NK-92 (cell line): ENCODE data around the gene PRSS3.
"Not testable (repeated sequence)": the region's sequence is repeated elsewhere in the genome, so short reads cannot be mapped to it uniquely, and the experiment has no call there.

ENCODE experiments used
- DNase-seq: peaks from one replicate; lab custom pipeline; 2025; ENCODE audit not compliant: unreplicated experiment; lab: John Stamatoyannopoulos, UW

The PRSS3 gene

DNA sequence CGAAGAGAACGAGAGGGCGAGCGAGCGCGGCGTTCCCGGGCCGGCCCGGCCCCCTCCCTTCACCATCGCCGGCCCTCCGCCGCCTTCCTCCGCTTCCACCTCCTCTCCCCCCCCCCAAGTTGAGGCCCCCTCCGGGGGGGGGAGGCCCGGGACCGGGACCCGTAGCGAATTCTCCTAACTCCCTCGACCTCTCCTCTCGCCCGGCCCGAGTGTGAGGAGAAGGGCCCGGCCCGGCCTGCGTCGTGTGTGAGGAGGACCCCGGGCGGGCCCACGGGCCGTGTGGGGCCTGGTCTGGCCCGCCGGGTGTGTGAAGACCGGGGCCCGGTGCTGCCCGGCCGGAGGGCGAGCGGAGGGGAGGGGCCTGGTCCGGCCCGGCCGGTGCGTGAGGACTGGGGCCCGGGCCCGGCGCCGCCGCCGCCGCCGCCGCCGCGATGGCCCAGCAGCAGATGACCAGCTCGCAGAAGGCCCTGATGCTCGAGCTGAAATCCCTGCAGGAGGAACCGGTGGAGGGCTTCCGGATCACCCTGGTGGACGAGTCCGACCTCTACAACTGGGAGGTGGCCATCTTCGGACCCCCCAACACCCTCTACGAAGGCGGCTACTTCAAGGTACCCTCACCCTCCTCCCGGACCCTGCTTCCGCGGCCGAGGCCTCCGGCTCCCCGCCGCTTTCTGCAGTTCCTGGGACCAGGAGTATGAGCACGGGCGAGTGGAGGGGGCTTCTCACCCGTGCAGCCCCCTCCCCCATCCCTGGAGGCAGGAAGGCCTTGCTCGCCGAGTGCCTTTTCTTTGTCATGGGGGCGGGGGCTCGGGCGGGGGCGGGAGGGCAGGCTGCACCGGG is 22.2 kb downstream of the PRSS3 start:
- no peak for DNase-seq

DNA sequence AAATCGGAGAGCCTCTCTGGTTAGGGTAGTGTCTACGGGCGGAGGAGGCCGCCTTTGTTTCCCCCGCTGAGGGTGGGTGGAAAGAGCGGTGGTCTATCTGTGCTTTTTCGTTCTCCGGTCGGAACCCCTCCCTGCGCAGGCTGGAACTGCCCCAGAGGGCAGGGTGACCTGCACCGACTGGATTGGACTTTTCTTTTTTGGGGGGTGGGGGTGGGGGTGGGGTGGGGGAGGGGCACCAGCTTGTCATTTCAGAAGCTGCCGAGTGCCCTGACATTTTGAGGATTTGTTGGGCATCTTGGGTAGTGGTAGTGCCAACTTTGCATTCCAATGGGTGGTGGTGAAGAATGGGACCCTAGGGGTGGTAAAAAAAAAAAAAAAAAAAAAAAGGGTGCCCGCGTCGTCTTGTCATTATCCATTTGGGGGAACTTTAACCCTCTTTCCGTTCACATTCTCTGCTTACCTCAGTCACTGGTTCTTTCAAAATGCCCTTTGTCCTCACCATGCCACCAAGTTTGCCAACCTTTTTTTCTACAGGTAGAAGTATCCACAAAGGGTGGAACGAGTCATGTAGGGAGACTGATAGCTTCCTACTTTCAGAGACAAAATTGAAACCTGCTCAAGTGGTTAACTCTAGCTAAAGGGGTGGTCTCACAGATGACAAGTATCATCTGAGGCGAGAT is 22.9 kb downstream of the PRSS3 start:
- DNase-seq, result no peak

DNA sequence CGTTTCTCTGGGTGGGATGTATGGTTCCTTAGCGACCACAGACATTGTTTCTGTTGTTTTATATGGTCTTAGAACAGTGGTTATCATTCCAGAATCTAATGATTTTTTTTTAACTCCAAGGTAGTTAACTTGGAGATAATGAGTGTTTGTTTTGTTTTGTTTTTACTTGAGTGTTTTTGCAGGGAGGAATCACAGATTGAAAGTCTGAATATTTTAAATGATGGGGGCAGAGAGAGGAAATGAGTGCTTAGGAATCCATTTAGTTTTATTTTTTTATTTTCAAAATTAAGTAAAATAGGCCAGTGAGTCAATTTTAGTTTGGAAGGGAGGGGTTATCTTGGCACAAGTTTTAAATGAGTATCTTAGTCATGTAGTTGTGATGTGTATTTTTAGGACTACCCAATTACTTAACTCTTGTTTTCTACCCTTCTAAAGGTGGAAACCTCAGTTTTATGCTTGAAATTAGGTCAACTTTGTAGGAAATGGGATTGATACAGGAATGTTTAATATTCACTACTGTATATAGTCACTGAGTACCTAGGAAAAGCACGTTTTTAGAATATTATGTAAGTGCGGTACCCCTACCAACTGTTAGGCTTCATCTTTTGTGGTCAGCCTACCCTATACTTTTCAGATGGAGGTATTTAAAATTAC is 23.6 kb downstream of the PRSS3 start:
- no peak for DNase-seq

DNA sequence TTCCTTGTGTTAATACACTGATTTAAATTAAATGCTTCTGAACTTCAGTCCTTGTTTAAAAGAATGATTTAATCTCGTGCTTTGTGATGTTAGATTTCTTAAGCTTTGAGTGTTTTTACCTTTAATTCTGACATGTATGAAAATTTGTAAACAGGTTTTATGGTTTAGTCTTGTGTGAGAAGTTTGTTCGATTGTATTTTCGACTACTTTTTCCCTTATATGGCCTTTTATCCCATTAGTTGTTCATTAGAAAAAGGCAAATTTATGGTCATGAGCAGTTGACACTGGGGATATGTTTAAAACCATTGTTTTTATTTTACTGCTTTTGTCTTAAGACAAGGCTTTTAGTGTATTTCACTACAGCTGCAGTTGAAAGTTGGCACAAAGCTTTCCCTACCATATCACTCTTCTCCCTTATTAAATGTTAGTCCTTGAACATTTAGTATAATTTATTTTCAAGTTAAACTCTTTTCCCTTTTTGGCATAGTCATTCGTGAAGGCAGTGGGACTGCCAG is 24.9 kb downstream of the PRSS3 start:
- DNase-seq, result no peak

DNA sequence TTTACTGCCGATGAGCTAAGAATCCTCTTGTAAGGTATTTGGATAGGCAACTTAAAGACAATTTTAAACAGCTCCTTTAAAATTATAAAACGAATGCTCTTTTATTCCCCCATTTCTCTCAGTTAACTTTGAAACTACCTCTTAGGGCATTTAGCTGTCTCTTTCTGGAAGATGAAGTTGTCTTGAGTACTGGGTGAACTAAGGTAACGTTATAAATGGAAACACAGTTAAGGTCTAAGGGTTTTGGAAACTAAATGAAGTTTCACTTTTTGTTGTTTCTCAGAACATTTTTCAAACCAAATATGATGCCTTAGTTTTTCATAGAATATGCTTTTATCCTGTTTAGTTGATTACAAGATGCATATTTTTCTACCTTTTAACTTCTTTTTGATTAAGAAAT is 28.4 kb downstream of the PRSS3 start:
- no peak for DNase-seq

DNA sequence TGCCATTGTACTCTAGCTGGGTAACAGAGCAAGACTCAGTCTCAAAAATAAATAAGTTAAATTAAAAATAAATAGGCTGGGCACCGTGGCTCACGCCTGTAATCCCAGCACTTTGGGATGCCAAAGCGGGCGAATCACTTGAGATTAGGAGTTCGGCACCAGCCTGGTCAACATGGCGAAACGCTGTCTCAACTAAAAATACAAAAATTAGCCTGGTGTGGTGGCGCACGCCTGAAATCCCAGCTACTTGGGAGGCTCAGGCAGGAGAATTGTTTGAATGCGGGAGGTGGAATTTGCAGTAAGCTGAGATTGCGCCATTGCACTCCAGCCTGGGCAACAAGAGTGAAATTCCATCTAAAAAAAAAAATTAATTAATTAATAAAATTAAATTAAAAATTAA is 31.9 kb downstream of the PRSS3 start:
- DNase-seq, result not testable (repeated sequence)

DNA sequence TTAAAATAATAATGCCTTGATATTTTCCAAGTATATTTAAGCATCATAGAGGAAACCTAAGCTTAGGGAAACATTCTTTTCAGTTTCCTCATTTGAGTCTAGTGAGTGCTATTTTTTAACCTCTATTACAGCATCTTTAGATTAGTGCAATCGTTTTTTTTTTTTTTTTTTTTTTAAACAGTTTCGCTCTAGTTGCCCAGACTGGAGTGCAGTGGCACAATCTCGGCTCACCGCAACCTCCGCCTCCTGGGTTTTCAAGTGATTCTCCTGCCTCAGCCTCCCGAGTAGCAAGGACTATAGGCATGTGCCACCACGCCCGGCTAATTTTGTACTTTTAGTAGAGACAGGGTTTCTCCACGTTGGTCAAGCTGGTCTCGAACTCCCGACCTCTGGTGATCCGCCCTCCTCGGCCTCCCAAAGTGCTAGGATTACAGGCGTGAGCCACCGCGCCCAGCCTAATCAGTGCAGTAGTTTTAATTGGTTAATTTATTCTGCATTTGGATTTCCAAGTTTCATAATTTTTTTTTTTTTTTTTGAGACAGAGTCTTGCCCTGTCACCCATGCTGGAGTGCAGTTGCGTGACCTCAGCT is 34.4 kb downstream of the PRSS3 start:
- DNase-seq, result not testable (repeated sequence)

DNA sequence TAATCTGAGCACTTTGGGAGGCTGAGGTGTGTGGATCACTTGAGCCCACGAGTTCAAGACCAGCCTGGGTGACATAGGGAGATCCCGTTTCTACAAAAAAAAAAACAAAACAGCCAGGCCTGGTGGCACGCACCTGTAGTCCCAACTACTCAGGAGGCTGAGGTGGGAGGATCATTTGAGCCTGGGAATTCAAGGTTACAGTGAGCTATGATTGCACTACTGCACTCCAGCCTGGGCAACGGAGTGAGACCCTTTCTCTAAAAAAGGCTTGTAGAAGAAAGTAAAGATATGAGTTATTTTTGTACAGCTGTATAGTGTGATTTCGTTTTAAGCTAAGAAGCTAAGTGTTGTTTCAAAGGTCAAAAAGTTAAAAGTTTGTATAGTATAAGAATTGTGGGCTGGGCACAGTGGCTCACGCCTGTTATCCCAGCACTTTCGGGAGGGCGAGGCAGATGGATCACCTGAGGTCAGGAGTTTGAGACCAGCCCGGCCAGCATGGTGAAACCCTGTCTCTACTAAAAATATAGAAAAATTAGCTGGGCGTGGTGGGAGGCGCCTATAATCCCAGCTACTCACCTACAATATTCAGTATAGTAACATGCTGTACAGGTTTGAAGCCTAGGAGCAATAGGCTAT is 40.4 kb downstream of the PRSS3 start:
- DNase-seq, result no peak

DNA sequence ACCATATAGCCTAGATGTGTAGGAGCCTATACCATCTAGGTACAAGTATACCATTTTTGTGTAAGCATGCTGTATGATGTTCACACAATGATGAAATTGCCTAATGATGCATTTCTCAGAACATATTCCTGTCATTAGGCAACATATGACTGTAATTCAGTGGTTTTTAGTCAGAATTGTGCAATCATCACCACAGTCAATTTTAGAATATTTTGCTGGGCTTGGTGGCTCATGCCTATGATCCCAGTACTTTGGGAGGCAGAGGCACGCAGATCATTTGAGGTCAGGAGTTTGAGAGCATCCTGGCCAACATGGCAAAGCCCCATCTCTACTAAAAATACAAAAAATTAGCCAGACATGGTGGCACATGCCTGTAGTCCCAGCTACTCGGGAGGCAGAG is 40.9 kb downstream of the PRSS3 start:
- DNase-seq, result not testable (repeated sequence)

DNA sequence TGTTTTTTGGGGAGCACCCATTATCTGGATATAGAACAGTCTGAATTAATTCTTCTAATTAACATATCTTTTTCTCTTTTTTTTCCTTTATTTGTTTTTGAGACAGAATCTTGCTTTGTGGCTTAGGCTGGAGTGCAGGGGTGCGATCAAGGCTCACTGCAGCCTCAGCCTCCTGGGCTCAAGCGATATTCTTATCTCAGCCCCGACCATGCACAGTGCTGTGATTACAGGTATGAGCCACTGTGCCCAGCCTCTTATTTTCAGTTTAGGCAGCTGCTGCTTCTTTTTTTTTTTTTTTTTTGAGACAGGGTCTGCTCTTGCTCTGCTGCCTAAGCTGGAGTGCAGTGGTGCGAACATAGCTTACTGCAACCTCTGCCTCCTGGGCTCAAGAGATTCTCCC is 41.8 kb downstream of the PRSS3 start:
- DNase-seq, result no peak

DNA sequence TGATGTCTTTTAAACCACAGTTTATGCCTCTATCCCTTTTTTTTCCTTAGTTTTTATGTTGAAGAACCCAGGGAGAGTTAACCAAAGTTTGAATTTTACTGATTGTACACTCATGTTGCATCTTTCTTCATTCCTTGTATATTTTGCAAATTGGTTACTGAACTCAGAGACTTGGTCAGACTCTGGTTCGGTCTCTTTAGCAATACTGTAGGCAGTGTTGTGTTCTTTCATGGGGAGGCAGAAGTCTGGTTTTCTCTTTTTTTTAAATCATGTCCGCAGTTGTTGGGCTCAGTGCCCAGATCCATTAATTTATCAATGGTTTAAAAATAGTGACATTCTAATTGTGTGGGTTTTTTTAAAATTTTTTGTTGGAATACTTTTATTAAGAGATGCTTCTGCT is 45.0 kb downstream of the PRSS3 start:
- no peak for DNase-seq

DNA sequence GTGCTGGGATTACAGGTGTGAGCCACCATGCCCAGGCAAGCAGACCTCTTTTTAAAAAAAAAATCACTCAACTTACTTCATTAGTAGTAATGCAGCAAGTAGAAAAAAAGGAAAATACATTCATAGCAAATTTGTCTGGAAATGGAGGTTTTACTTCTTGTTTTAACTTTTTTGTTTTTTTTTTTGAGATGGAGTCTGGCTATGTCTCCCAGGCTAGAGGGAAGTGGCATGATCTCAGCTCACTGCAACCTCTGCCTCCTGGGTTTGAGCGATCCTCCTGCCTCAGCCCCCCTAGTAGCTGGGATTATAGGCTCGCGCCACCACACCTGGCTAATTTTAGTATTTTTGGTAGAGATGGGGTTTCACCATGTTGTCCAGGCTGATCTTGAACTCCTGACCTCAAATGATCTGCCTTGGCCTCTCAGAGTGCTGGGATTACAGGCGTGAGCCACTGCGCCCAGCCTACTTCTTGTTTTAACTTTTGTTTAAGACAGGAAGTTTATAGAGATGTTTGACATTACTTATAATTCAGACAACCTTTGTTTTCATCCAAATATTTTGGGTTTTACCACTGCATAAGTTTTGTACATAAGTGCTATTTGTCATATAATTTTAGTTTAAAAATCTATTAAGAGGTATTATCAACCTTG is 48.1 kb downstream of the PRSS3 start:
- no peak for DNase-seq

DNA sequence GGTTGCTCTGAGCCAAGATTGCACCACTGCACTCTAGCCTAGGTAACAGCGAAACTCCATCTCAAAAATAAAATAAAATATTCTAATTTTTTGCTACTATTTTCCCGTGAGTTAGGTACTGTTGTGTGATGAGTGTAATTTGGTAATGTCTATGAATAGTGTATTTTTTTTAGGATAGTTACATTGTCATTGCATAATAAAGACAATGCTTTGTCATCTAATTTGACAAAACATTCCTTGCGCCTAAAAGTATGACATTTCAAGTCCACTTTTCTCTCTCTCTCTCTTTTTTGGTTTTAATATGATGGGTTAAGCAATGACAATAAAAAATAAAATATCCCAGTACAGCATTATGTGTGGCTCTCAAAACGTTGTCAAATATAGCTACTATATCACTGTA is 50.9 kb downstream of the PRSS3 start:
- no peak for DNase-seq

DNA sequence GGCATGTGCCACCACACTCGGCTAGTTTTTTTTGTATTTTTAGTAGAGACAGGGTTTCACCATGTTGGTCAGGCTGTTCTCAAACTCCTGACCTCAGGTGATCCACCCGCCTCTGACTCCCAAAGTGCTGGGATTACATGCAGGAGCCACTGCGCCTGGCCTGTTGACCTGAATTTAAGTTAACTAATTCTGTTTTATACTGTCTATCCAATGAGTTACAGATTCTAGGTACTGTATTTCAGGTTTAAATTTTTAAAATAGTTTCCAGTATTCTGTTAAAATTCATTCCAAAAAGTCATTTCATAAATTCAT is 52.5 kb downstream of the PRSS3 start:
- DNase-seq, result not testable (repeated sequence)
